ENCODE measurements around the gene OSBPL3. TPM values are rescaled to one million over a fixed set of nuclear protein-coding genes. Genes with fewer than 3 reads are reported as not detected.
A peak's percentile ranks its signal among the peaks of the same experiment; 100 is the strongest.

Gene OSBPL3
- total and polyA plus RNA-seq, 10 donors = 10.3 to 33.9 (median 26.8) TPM

DNA sequence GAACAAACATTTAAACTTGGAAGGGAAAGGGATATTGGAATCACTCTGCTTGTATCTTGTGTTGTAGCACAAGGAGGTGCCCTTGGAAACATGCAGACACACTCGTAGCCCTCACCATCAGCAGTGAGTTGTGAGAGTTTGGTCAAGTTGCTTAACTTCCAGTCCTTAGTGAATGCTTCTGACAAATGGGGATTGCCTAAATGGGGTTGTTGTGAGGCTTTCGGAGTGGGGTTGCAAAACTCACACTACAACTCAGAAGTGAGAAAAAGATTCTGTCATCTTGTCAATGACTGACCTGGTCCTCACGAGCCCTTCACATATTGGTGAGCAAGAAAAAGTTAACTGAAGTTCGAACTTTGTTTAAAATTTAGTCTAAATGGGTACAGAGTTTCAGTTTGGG, 193.7 kb downstream of the OSBPL3 start:
- TF ChIP-seq POLR2AphosphoS5 (IDR thresholded peaks at IDR 0.05) (no peak), POLR2A (IDR thresholded peaks at IDR 0.05) (no peak), CTCF (IDR thresholded peaks at IDR 0.05 in 8 of 11, conservative IDR thresholded peaks at IDR 0.05 in 3 of 11) (no peak)
- intact Hi-C loops (cut with DNase I; ENCODE audit: low total_unique reads) = no loop called here
- Histone ChIP-seq H3K27ac (peak overlapping the region in 1 of 8 donors; percentile 27), H3K9me3 (peaks cover 0 to 18% (median 7%) of the 10 kb centered on the region in 8 donors), H3K36me3 (no peaks in the 10 kb centered on the region), H3K4me1 (no peaks in the 10 kb centered on the region), H3K27me3 (replicated peaks in 1 of 7) (no peaks in the 10 kb centered on the region), H3K4me3 (no peak overlapping the region)
- DNase-seq = no peak
- 65 to 92% (median 78%) methylated on average over 4 of the region's 4 CpGs for WGBS, 5 donors

DNA sequence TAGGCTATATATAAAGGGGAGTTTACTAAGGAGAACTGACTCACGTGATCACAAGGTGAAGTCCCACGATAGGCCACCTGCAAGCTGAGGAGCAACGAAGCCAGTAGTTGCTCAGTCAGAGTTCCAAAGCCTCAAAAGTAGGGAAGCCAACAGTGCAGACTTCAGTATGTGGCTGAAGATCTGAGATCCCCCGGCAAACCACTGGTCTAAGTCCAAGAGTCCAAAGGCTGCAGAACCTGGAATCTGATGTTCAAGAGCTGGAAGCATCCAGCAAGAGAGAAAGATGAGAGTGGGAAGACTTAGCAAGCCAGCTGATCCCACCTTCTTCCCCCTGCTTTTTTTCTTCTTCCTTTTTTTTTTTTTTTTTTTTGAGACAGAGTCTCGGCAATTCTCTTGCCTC, 195.7 kb downstream of the OSBPL3 start:
- Histone ChIP-seq H3K9me3 (peaks cover 0 to 14% (median 7%) of the 10 kb centered on the region in 8 donors), H3K4me1 (no peaks in the 10 kb centered on the region), H3K27ac (no peak overlapping the region), H3K36me3 (no peaks in the 10 kb centered on the region), H3K27me3 (replicated peaks in 1 of 7) (no peaks in the 10 kb centered on the region), H3K4me3 (no peak overlapping the region)
- intact Hi-C loops (cut with DNase I; ENCODE audit: low total_unique reads) = no loop called here
- TF ChIP-seq POLR2A (IDR thresholded peaks at IDR 0.05) = no peak
- TF ChIP-seq CTCF (IDR thresholded peaks at IDR 0.05 in 8 of 11, conservative IDR thresholded peaks at IDR 0.05 in 3 of 11) = no peak
- DNase-seq = no peak
- WGBS, 5 donors = 88 to 95% (median 90%) methylated on average over 4 to 5 of the region's 5 CpGs

DNA sequence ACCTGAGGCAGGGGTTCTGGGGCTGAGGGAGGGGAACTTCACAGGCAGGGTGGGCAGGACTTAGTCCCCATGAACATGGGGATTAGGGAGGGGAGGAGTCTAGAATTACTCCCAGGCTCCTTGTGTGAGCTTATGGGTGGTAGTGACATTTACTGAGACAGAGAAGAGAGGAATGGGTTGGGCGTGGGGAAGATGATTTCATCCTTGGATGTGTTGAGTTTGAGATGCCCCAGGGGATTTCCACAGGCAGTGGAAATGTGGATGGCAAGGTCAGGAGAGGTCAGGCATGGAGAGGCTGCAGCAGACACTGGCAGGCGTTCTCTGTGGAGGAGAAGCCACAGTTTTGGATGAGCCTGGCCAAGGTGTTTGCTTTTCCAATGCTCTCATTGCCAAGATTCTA, 196.3 kb downstream of the OSBPL3 start:
- H3K27me3 ChIP-seq (replicated peaks in 1 of 7) = no peaks in the 10 kb centered on the region
- peaks cover 0 to 4% (median 0%) of the 10 kb centered on the region in 6 donors for H3K4me1 ChIP-seq
- TF ChIP-seq POLR2A (IDR thresholded peaks at IDR 0.05) (no peak), CTCF (IDR thresholded peaks at IDR 0.05 in 8 of 11, conservative IDR thresholded peaks at IDR 0.05 in 3 of 11) (no peak), POLR2AphosphoS5 (IDR thresholded peaks at IDR 0.05) (no peak)
- no peak overlapping the region for H3K4me3 ChIP-seq
- H3K9me3 ChIP-seq = peaks cover 0 to 12% (median 7%) of the 10 kb centered on the region in 8 donors
- no peak overlapping the region for H3K27ac ChIP-seq
- WGBS, 5 donors = 68 to 92% (median 80%) methylated on average over 2 of the region's 2 CpGs
- intact Hi-C loops (cut with DNase I; ENCODE audit: low total_unique reads) = no loop called here
- H3K36me3 ChIP-seq = no peaks in the 10 kb centered on the region
- no peak for DNase-seq

GRCh38 chr7:24781106-24781505, 198.9 kb downstream of the OSBPL3 start:
- Histone ChIP-seq H3K36me3 (no peaks in the 10 kb centered on the region), H3K4me1 (peaks cover 0 to 4% (median 0%) of the 10 kb centered on the region in 6 donors), H3K9me3 (peaks cover 0 to 12% (median 7%) of the 10 kb centered on the region in 8 donors), H3K27ac (no peak overlapping the region), H3K27me3 (replicated peaks in 1 of 7) (no peaks in the 10 kb centered on the region), H3K4me3 (no peak overlapping the region)
- intact Hi-C loops (cut with DNase I; ENCODE audit: low total_unique reads) = no loop called here
- 49 to 72% (median 61%) methylated on average over 4 of the region's 4 CpGs for WGBS, 5 donors
- DNase-seq = no peak
- TF ChIP-seq CTCF (IDR thresholded peaks at IDR 0.05 in 8 of 11, conservative IDR thresholded peaks at IDR 0.05 in 3 of 11) (no peak), POLR2AphosphoS5 (IDR thresholded peaks at IDR 0.05) (no peak), POLR2A (IDR thresholded peaks at IDR 0.05) (no peak)
